Stomach smooth muscle (tissue), 2 donors: Measurements from ENCODE around the gene SLC5A2.
A peak's percentile ranks its signal among the peaks of the same experiment; 100 is the strongest.
"Not testable (repeated sequence)": the region's sequence is repeated elsewhere in the genome, so short reads cannot be mapped to it uniquely, and the experiment has no call there.

Experiments used
- H3K27ac ChIP-seq: one replicate; pipeline ENCODE4 v1.7.0; 2013; ENCODE audit warnings: mild to moderate bottlenecking, low read length, inconsistent platforms
- H3K27me3 ChIP-seq, 2 donors: one replicate each; pipeline ENCODE4 v1.7.0; 2013; ENCODE audit warnings: low read length in 2 of 2; ENCODE audit not compliant: insufficient read depth in 2 of 2, control insufficient read depth in 1 of 2
- H3K36me3 ChIP-seq, 2 donors: one replicate each; pipeline ENCODE4 v1.7.0; 2013; ENCODE audit warnings: low read length in 2 of 2; ENCODE audit not compliant: control insufficient read depth in 2 of 2, insufficient read depth in 2 of 2
- H3K4me1 ChIP-seq: one replicate; pipeline ENCODE4 v1.7.0; 2013; ENCODE audit warnings: low read length; ENCODE audit not compliant: control insufficient read depth, insufficient read depth
- H3K4me3 ChIP-seq, 2 donors: one replicate each; pipeline ENCODE4 v1.7.0; 2013; ENCODE audit warnings: low read length in 2 of 2
- H3K9ac ChIP-seq, 2 donors: one replicate each; pipeline ENCODE4 v1.7.0; 2013; ENCODE audit warnings: low read length in 2 of 2, mild to moderate bottlenecking in 1 of 2
- H3K9me3 ChIP-seq, 2 donors: one replicate each; pipeline ENCODE4 v1.7.0; 2013; ENCODE audit warnings: low read length in 2 of 2; ENCODE audit not compliant: control insufficient read depth in 2 of 2
- donor health status: healthy.
- donor health status: Pancreatic carcinoma.

The SLC5A2 gene

GRCh38 chr16:31477220-31478216 lies 5.4 kb upstream of the SLC5A2 start:
- Histone ChIP-seq H3K9ac (no peak overlapping the region), H3K4me1 (peaks cover 49% of the 10 kb centered on the region)

GRCh38 chr16:31478956-31479355 lies 4.0 kb upstream of the SLC5A2 start:
- Histone ChIP-seq H3K27me3 (no peaks in the 10 kb centered on the region), H3K4me3 (no peak overlapping the region), H3K4me1 (peaks cover 37% of the 10 kb centered on the region), H3K36me3 (peaks cover 19 to 24% of the 10 kb centered on the region in 2 donors), H3K27ac (peak overlapping the region; percentile 24), H3K9me3 (no peaks in the 10 kb centered on the region), H3K9ac (no peak overlapping the region)

More at GRCh38 chr16:31477220-31478216, 5.4 kb upstream of the SLC5A2 start:
- H3K27me3 ChIP-seq = no peaks in the 10 kb centered on the region
- peaks cover 24 to 32% of the 10 kb centered on the region in 2 donors for H3K36me3 ChIP-seq
- no peaks in the 10 kb centered on the region for H3K9me3 ChIP-seq
- peak overlapping the region; percentile 37 for H3K27ac ChIP-seq
- peak overlapping the region in 1 of 2 donors; percentile 29 for H3K4me3 ChIP-seq

GRCh38 chr16:31479751-31480150 lies 3.2 kb upstream of the SLC5A2 start:
- Histone ChIP-seq H3K4me3 (no peak overlapping the region), H3K9me3 (no peaks in the 10 kb centered on the region), H3K27ac (peak overlapping the region; percentile 24), H3K36me3 (peaks cover 11 to 17% of the 10 kb centered on the region in 2 donors), H3K27me3 (no peaks in the 10 kb centered on the region), H3K4me1 (peaks cover 30% of the 10 kb centered on the region), H3K9ac (no peak overlapping the region)

- peak overlapping the region; percentile 37 for H3K27ac ChIP-seq
- peaks cover 8 to 10% of the 10 kb centered on the region in 2 donors for H3K27me3 ChIP-seq
Observed at GRCh38 chr16:31480851-31481536, 1.9 kb upstream of the SLC5A2 start.

GRCh38 chr16:31484048-31484447 lies 1.1 kb downstream of the SLC5A2 start:
- not testable (repeated sequence) for H3K9ac ChIP-seq, H3K36me3 ChIP-seq, H3K27ac ChIP-seq, H3K9me3 ChIP-seq, H3K4me3 ChIP-seq
- Histone ChIP-seq H3K4me1 (peaks cover 22% of the 10 kb centered on the region), H3K27me3 (peaks cover 25 to 31% of the 10 kb centered on the region in 2 donors)

More at GRCh38 chr16:31480851-31481536, 1.9 kb upstream of the SLC5A2 start:
- Histone ChIP-seq H3K4me1 (peaks cover 20% of the 10 kb centered on the region), H3K4me3 (no peak overlapping the region), H3K9ac (no peak overlapping the region), H3K9me3 (no peaks in the 10 kb centered on the region), H3K36me3 (peaks cover 4 to 8% of the 10 kb centered on the region in 2 donors)

GRCh38 chr16:31484491-31485171 lies 1.7 kb downstream of the SLC5A2 start:
- Histone ChIP-seq H3K4me3 (no peak overlapping the region), H3K4me1 (peaks cover 22% of the 10 kb centered on the region), H3K9ac (no peak overlapping the region), H3K9me3 (no peaks in the 10 kb centered on the region), H3K36me3 (peaks cover 0 to 2% of the 10 kb centered on the region in 2 donors), H3K27me3 (peaks cover 25 to 31% of the 10 kb centered on the region in 2 donors), H3K27ac (no peak overlapping the region)

- peaks cover 0 to 4% of the 10 kb centered on the region in 2 donors for H3K36me3 ChIP-seq
- H3K27me3 ChIP-seq = peaks cover 25 to 31% of the 10 kb centered on the region in 2 donors
- no peaks in the 10 kb centered on the region for H3K9me3 ChIP-seq
- H3K4me1 ChIP-seq = peaks cover 20% of the 10 kb centered on the region
- H3K4me3 ChIP-seq = no peak overlapping the region
- no peak overlapping the region for H3K9ac ChIP-seq
- no peak overlapping the region for H3K27ac ChIP-seq
Observed at GRCh38 chr16:31485571-31485970, 2.6 kb downstream of the SLC5A2 start.

GRCh38 chr16:31486045-31486444 lies 3.1 kb downstream of the SLC5A2 start:
- Histone ChIP-seq H3K27me3 (peaks cover 25 to 31% of the 10 kb centered on the region in 2 donors), H3K27ac (no peak overlapping the region)

GRCh38 chr16:31487071-31487719 lies 4.3 kb downstream of the SLC5A2 start:
- Histone ChIP-seq H3K9ac (peak overlapping the region in 1 of 2 donors; percentile 8), H3K9me3 (no peaks in the 10 kb centered on the region), H3K4me1 (peaks cover 18% of the 10 kb centered on the region), H3K27ac (no peak overlapping the region), H3K4me3 (peak overlapping the region; percentile 68 to 76), H3K36me3 (peaks cover 6 to 13% of the 10 kb centered on the region in 2 donors), H3K27me3 (peaks cover 25 to 31% of the 10 kb centered on the region in 2 donors)

More at GRCh38 chr16:31486045-31486444, 3.1 kb downstream of the SLC5A2 start:
- no peak overlapping the region for H3K4me3 ChIP-seq
- H3K9ac ChIP-seq = no peak overlapping the region
- peaks cover 19% of the 10 kb centered on the region for H3K4me1 ChIP-seq
- no peaks in the 10 kb centered on the region for H3K9me3 ChIP-seq
- H3K36me3 ChIP-seq = peaks cover 0 to 6% of the 10 kb centered on the region in 2 donors
